Erythroblast (primary cell): ENCODE measurements around the gene MED12L.

Experiments used
- GATA1 ChIP-seq: IDR thresholded peaks from 2 replicates; pipeline ENCODE4 v1.6.1; 2011; ENCODE audit warnings: low read depth, mild to moderate bottlenecking, control low read depth, low read length, moderate library complexity
- POLR2A ChIP-seq: IDR thresholded peaks from 2 replicates; pipeline ENCODE4 v1.6.1; 2011; ENCODE audit warnings: mild to moderate bottlenecking, low read length

GRCh38 chr3:151321526-151321925 is 236.1 kb downstream of the MED12L start:
- TF ChIP-seq POLR2A = no peak
- no peak for TF ChIP-seq GATA1
